Renal cortex interstitium (tissue), 11 donors: ENCODE data around the gene CASK. TPM values are rescaled to one million over a fixed set of nuclear protein-coding genes. Genes with fewer than 3 reads are reported as not detected.

Experiments used
- DNase-seq, 11 donors: peaks; one replicate each; pipeline ENCODE4 v3.0.0-alpha.2; 2013; ENCODE audit warnings: low read depth in 9 of 11, low spot score in 4 of 11; ENCODE audit errors: extremely low read depth in 1 of 11
- polyA plus RNA-seq, 3 donors: library from polyadenylated mRNA; unstranded; fragments of 120-200 nt; gene quantifications; one replicate each; pipeline ENCODE4 v1.2.1, GENCODE V29; 2013; ENCODE audit not compliant: insufficient read length in 3 of 3

The CASK gene
- polyA plus RNA-seq, 3 donors, result 44.7 to 52.3 (median 47.4) TPM

DNA sequence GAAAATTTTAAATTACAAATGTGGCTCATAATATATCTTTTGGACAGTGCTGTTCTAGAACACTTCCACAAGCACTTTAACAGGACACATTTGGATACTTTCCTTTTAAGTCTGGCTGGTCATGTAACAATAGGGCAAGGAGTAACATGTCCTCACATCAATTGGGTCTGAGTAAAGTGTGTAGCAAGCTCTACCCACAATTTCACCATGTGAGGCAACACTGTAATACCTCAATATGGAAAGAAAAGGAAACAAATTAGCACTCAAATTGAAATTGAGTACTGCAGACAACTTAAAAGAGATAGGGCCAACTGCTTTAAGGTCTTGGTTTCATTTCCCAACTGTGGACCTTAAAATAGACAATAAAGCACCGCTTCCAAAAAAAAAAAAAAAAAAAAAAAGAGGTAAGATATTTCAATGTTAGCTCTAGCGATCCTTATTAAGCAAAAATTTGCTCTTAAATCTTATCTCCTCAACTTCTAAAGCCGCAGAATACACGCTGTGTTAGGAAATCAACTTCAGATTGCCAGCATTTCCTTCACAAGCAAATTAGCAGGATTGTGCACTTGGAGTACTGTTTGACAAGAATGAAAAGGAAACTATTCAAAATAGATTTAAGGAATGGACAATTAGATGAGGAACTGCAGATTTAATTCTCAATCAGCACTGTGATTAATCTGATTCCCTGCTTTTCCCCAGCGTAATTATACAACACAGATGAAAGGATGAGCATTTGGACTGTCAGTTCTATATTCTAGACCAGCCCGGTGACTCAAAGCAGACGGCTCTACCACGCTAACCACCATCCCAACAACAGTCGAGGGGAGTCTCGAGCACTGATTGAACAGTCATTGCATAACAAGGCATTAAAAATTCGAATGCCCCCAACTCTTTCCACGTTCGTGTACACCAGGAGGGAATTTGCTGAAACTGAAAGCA lies 1.6 kb downstream of the CASK start:
- DNase-seq, result peak in 2 of 11 donors; percentile 2 to 5

- DNase-seq, result no peak
These were observed 3.5 kb downstream of the CASK start for GRCh38 chrX:41919870-41920269.

- DNase-seq, result no peak
These were observed 5.8 kb downstream of the CASK start for GRCh38 chrX:41917517-41917916.

DNA sequence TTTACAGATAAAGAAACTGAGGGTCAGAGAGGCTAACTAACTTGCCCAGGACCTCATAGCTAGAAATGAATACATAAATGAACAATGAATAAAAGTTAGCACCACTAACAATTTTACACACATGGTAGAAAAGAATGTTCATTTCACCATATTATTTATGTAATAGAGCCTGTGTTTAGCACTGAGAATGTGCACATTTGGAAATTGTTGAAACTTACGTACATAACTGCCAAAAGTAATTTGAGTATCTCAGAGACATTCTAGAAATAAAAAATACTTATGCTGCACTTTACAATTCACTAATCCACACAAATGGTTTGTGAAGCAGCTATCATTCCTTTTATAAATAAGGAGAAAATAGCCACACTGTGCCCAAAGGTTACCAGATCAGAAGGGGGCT lies 9.9 kb downstream of the CASK start:
- DNase-seq, result no peak

DNA sequence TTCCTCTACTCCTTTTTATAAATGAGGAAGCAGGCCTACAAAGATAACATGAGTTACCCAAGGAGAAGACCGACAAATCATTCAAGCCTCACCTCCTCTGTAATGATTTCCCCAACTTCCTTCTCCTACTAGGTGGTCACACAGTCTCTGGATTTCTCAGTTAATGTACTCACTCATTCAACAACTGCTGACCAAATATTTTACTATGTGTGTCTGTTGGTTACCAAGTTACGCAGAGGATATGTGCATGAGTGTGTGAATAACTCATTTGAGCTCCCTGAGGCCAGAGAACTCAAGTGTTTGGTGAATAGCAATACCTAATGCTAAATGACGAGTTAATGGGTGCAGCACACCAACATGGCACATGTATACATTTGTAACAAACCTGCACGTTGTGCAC lies 10.4 kb downstream of the CASK start:
- DNase-seq, result peak in 1 of 11 donors; percentile 16

- DNase-seq, result no peak
These were observed 14.3 kb downstream of the CASK start for GRCh38 chrX:41909068-41909467.

DNA sequence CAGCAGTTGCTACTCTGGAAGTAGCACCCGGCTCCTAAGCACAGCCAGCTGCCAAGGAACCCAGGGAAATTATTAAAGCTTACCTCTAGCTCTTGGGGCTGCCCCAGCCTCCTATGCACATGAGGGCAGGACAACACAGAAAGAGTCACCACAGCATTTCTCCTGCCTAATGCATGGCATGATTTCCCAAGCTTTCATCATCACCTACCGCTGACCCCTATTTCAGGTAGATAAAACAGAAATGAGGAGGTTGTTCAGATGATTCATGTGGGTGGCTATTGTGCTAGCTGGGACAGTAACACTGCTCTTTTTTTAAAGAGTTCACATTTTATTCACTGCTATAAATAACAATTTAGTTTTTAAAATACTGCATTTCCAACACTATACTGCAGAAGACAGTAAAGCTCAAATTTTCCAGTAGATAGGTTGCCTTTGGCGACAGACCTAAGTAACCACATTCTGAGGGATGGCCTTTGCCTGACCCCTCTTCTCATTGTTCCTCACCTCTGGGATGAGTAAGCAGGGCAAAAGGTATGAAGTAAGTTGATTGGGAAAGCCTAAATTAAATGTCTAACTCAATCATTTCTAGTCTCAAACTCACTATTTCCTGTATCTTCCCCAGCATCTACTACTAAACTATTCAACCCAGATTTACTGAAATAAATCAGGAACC lies 16.7 kb downstream of the CASK start:
- DNase-seq, result no peak

- DNase-seq, result no peak
These were observed 19.8 kb downstream of the CASK start for GRCh38 chrX:41903544-41903943.

DNA sequence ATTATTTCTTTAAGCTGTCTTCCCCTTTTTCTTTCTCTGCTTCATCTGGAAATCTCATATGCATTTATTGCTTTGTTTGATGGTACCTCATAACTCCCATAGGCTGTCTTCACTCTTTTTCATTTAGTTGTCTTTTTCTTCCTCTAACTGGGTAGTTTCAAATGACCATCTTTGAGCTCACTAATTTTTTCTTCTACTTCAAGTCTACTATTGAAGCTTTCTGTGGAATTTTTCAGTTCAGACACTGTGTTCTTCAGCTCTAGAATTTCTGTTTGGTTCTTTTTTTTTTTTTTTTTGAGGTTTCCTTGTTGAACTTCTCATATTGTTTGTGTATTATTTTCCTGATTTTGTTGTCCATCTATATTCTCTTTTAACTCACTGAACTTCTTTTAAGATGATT lies 23.0 kb downstream of the CASK start:
- no peak for DNase-seq

DNA sequence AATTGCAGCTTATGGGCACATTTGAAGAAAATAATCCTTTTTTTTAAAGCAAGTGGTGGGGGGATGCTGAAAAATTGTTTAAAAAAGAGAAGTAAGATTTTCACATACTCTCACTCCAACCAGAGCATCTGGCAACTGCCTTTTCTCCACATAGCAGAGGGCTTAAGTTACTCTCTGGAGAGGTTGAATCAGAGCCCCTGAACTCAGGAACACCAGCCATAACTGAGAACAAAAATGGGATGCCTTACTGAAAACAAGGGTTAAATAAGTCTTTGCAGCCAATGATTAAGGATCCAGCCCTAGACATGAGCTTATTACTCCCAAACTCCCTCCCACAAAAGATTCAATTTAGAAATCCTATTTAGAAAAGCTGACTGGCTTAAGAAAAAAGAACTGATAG lies 27.5 kb downstream of the CASK start:
- no peak for DNase-seq

GRCh38 chrX:41890026-41890423 lies 33.3 kb downstream of the CASK start:
- no peak for DNase-seq

GRCh38 chrX:41889317-41890025 lies 33.9 kb downstream of the CASK start:
- no peak for DNase-seq

DNA sequence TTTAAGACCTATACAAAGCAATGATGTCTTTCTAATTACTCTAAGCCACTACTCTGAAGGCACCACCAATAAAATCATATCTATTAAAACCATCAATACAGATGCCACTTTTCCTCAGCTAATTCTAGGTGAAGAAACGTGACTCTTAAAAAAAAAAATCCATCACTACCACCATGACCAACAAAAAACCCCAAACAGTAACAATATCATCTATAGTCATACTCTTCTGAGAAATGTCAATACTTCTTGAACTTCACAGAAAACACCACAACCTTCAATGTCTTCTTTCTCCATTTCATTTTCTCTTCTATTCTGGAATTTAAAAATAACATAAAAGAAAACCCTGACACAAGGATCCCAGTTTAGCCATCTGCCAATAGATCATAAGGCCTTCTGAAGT lies 35.7 kb downstream of the CASK start:
- DNase-seq, result no peak

DNA sequence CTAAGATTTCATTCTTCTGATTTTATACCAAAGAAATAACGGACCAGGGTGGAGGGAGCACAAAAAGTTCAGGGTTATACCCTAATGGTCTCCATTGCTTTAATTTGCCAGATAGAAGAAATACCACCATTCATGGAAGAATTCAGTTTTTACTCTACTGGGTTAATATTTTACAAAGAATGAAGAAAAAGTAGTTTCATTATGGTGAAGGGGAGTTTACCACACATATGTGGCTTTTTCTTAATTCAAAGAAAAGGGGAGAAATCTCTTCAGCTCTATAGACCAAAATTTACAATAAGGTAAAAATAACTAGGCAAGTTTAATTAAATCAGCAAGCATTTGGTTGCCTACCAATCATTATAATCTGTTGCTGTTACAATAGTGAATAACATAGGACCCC lies 37.6 kb downstream of the CASK start:
- no peak for DNase-seq

GRCh38 chrX:41881166-41881565 lies 42.2 kb downstream of the CASK start:
- no peak for DNase-seq

DNA sequence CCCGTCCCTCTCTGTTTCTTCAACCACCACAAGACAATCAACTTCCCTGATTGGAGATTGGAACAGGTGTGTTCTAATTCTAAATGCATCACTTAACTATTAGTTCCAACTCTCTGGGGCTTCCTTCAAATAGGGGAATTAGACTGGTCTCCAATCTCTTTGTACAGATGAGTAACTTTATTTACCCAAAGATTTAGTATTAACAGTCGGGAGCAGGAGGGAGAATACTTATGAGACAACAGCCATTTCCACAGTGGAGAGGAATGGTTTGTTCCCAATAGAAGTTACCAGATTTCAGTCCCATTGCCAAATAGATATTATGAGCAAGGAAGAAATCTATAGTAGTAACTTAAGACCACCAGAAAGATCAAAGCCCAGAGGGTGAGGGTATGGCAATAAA lies 46.2 kb downstream of the CASK start:
- DNase-seq, result no peak

- DNase-seq, result no peak
These were observed 48.2 kb downstream of the CASK start for GRCh38 chrX:41875142-41875541.

- DNase-seq, result no peak
These were observed 52.6 kb downstream of the CASK start for GRCh38 chrX:41870719-41871151.

- no peak for DNase-seq
These were observed 54.9 kb downstream of the CASK start for GRCh38 chrX:41868392-41868977.
